Activated CD8-positive, alpha-beta memory T cell treated with anti-CD3 and anti-CD28 coated beads, Interleukin-2, amount 50 U/mL, for 1 hour (primary cell): ENCODE results near the gene KCNQ1.

Experiments
- DNase-seq: peaks from one replicate; pipeline ENCODE4 v3.0.0-alpha.2; 2020; ENCODE audit errors: extremely low read depth

Gene KCNQ1

GRCh38 chr11:2459796-2460531 lies 15.2 kb downstream of the KCNQ1 start:
- DNase-seq, result no peak

DNA sequence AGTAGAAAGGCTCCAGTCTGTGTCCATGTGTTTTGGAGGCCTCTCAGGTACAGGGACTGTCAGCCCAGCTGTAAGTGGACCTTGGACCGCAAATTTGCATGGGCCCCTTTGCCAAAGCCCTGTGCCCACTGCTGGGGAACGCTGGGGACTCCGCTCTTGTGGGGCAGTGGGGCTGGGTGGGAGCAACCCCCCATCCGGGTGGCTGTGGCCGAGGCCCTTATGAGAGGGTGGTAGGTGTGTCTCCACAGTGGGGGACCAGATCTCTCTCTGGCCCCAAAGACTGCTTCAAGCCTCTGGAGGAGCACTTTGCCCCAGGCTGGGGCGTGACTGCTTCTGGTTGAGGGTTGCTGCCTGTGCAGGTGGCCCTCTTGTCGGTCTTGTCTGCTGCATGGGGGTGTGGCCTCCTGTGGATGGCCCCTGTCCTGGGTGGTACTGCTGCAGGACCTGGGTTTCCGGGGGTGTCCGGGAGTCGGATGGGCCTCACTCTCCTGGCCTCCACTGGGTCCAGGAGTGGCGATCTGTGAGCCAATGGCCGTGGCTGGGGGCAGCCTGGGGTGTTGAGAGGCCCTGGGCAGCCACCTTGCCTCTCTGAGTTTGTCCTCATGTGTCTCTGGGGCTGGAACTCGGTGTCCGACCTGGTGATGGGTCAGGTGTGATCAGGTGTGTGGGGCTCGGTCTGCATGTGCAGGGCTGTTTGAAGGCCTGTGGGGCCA lies 15.9 kb downstream of the KCNQ1 start:
- no peak for DNase-seq

DNA sequence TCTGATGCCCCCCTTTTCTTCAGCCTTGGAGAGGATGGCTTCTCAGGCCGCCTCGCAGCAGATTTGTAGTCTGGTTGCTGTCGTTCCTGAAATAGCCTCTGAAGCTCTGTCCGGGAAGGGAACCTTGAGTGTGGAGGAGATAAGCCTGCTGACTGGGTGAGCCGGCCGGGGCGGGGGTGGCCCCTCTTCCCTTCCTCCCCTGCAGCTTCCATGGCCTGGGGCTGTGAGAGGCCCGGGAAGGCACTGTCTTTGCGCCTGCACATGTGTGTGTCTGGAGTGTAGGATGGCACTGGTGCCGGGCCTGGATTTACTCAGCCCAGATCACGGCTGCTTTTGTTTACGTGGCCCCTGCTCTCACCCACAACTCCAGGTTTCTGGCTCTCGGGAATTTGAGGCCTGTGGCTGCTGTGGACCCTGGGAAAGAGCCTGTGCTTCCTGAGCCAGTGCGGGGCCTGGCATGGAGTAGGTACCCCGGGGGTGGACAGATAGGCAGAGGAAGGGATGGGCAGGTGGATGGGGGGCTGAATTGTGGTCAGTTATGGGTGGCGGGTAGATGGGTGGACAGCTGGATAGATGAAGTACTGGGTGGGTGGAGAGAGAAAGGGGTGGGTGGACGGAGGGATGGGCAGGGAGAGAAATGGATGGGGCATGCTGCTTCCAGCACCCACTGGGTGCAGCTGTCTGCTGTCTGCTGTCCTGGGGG lies 16.6 kb downstream of the KCNQ1 start:
- DNase-seq, result no peak

DNA sequence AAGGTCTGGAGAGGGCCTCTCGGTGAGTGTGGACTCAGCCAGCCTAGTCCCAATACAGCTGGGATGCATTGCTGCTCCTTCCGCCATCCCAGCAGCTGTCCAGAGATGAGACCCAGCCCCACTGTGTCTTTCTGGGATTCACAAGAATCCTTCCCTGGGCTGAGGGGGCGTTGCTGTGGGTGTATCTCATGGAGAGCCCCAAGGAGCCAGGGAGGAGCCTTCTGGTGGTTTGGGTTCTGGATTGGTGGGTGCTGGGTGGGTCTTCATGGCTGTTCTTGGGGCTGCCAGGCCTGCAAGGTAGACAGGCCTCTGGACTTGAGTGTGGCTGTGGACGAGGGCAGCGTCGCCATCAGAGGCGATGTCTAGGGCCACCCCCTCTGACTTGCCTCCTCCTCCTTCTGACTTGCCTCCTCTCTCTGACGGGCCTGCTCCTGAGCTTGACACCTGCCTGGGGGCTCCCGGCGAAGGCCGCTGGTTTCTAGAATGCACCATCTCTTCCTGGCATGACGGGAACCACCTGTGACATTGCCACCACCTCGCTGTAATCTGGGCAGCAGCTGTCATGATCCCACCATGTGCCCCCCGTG lies 17.2 kb downstream of the KCNQ1 start:
- DNase-seq, result no peak

- no peak for DNase-seq
Measured at GRCh38 chr11:2462543-2462985, 17.8 kb downstream of the KCNQ1 start.

DNA sequence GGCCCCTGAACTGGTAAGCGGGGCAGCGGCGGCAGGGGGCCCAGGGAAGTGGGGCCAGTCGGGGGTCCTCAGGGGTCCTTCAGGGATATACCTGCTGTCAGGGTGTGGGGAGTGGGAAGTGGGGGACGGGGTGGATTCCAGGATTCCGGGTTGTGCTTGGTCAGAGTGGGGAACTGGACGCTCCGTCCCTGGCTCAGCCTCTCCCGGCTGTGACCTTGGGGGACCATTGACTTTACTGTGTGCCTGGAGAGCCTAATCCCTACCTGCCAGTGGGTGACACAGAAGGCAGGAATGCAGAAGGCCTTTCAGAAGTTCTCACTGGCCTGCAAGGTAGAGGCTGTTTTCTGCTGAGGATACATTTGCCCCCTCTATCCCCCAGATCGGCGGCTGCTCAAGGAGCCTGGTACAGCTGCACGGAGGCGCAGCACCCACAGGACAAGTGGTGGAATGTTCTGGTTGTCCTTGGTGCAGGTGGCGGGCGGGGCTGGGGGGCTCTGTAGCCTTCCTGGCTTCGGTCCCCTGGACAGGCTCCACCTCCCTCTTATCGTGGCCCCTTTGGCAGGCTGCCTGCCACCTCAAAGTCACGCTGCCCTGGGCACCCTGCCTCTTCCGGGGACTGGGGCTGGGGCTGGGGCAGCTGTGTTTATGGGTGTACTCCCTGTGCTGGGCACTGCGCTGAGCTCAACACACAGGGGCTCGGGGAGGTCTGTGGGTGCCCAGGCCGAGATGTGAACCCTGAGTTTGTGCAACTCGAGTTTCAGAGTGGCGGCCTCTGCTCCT lies 18.4 kb downstream of the KCNQ1 start:
- DNase-seq, result no peak

GRCh38 chr11:2463766-2464277 lies 19.0 kb downstream of the KCNQ1 start:
- DNase-seq, result no peak

DNA sequence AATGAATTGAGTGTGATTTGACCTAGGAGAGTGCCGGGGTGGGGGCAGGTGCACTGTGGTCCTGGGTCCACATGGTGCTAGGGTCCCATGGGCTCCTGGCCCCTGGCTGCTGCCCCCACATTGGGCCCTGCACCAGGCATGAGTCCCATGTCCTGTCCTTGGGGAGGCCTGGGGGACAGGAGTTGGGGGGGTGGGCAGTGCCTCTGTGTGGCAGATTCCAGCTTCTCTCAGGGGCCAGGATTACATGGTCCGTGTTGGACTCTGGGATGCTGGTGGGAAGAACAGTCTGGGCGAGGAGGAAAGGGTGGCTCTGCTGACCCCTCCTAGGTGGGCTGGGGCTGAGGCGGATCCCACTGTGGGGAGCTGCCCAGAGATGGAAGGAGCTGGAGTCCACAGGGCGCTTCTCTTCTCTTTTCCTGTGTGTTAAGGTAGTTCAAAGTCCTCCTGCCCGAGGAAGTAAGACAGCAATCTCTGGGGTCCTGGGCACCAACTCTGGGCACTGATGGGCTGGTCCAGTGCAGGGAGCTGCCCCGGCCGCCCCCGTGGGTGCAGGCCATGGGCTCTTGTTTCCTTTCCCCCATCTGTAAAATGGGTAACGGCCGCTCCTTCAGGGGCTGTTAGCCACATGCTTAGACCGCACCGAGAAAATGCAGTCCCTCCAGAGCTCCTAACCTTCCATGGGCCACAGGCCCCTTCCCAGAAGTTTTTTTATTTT lies 19.8 kb downstream of the KCNQ1 start:
- DNase-seq, result no peak

DNA sequence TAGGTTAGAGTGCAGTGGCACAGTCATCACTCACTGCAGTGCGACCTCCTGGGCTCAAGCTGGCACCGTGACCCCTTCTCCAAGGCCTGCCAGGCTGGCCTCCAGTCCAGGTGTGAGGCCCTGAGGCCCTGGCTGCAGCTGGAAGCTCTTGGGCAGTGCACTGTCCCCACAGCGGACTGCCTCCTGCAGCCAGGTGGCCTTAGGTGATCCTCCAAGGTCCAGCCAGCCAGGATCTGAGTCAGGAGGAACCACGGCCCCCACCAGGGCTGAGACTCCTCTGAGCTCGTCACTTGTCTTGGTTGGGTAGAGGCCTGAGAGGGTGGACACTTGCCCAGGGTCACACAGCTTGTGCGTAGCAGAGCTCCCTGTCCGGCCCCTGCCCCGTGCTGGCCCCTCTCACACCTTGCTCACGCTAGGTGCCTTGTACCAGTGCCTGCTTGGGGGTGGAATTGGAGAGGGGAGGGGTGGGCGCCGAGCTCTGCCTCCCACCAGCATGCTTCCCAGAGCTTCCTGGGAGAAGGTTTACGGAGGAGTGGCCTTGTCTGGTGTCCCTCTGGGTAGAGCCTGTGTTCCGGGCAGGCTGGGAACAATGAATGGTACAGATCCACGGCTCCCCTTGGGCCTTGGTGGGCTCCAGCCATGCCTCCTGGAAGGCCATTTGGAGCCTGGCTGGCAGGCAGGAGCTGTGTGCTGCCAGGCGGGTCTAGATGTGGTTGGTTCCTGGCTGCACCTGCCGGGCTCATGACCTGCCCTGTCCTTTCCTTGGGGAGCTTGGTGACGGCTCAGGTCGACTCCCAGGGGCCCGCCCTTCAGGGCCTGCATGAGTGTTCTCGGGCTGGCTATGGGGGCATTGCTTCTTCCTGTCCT lies 20.6 kb downstream of the KCNQ1 start:
- DNase-seq, result no peak

DNA sequence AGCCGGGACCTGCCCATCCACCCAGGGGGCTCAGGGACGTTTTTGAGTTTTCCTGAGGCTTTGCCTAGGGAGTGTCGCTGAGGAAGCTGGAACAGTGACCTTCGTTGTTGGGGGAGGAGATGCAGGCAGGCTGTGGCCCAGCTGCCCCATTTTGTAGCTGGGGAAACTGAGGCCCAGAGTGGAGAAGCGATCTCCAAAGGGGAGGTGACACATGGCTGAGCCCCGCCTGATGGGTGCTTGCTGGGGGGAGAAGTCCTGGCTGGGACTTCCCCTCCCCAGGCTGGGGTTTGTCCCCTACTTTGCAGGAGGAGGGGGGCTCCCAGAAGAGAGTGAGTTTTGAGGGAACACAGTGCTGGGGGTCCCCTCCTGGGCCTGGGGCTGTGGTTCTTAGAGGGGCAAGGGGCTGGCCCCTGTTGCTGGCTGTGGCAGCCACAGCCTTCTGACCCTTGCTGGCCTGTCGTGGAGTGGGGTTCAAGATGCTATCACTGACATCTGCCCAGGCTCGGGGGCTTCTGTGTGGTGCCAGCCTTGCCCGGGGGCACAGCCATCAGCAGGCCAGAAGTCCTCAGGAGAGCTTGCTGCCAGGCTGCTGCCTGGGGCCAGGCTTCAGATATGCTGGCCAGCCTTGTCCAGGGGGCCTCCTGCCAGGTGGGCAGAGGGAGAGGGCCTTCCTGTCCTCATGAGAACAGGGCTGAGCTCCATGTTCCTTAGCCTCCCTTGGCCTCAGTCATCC lies 21.4 kb downstream of the KCNQ1 start:
- DNase-seq, result no peak

DNA sequence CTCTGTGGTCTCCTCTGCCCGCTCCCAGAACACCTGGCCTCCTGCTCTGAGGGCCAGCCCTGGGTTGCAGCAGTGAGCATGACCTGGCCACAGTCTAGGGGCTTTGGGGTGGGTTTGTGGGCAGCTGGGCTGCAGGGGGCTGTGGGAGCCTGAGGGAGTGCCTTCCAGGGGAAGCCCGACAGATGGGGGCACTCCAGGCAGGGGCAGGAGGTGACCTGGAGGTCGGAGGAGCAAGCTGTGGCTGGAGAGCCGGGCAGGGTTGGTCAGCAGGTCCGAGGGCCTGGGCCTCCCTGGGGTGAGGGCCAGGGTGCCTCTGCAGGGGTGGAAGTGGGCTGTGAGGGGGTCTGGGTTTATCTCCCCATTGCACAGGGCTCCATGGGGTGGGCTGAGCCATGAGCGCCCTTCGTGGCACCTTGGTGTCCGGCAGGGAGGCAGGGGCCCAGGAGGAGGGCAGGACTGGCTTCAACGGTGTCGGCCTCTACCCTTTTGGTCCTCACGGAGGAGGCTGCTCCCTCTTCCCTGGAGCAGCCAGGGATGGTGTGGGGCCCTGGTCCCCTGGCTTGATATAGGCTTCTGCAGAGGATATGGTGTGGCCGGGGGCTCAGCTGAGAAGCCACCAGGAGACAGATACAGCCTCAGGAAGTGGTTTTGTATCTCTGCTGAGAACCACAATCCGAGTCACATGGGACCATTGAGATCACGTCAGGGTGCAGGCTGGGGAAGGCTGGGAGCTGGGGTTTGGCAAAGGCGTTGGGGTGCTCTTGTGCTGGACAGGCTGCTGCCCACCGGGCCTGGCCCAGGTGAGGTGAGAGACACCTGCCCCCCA lies 22.3 kb downstream of the KCNQ1 start:
- no peak for DNase-seq

GRCh38 chr11:2467695-2468055 lies 22.9 kb downstream of the KCNQ1 start:
- no peak for DNase-seq

- no peak for DNase-seq
Measured at GRCh38 chr11:2468363-2469235, 23.8 kb downstream of the KCNQ1 start.

- no peak for DNase-seq
Measured at GRCh38 chr11:2470495-2470894, 25.7 kb downstream of the KCNQ1 start.

GRCh38 chr11:2471048-2471803 lies 26.4 kb downstream of the KCNQ1 start:
- no peak for DNase-seq

GRCh38 chr11:2471804-2472096 lies 26.9 kb downstream of the KCNQ1 start:
- no peak for DNase-seq
